Mononuclear cell (primary cell): ENCODE measurements around the gene ATP8B4. TPM values are rescaled to one million over a fixed set of nuclear protein-coding genes. Genes with fewer than 3 reads are reported as not detected.

ENCODE experiments used
- H3K27me3 ChIP-seq: 2 replicates; pipeline ENCODE4 v1.6.0; 2011; ENCODE audit warnings: low read length, control low read depth; ENCODE audit not compliant: insufficient read depth
- H3K4me1 ChIP-seq: 2 replicates; pipeline ENCODE4 v1.5.1; 2011; ENCODE audit warnings: mild to moderate bottlenecking, low read length, control low read depth; ENCODE audit not compliant: insufficient read depth
- H3K4me3 ChIP-seq: 2 replicates; pipeline ENCODE4 v1.5.1; 2011; ENCODE audit warnings: mild to moderate bottlenecking, low read length, moderate library complexity
- H3K9me3 ChIP-seq: 2 replicates; pipeline ENCODE4 v1.5.1; 2011; ENCODE audit warnings: low read depth, mild to moderate bottlenecking, control low read depth, low read length
- total RNA-seq: library from RNA; depleted of rRNA; stranded (reverse); fragments of >200 nt; gene quantifications from one replicate; pipeline ENCODE4 v1.2.3, GENCODE V29; 2012

ATP8B4 gene
- total RNA-seq, 1 donor = 8.2 TPM

DNA sequence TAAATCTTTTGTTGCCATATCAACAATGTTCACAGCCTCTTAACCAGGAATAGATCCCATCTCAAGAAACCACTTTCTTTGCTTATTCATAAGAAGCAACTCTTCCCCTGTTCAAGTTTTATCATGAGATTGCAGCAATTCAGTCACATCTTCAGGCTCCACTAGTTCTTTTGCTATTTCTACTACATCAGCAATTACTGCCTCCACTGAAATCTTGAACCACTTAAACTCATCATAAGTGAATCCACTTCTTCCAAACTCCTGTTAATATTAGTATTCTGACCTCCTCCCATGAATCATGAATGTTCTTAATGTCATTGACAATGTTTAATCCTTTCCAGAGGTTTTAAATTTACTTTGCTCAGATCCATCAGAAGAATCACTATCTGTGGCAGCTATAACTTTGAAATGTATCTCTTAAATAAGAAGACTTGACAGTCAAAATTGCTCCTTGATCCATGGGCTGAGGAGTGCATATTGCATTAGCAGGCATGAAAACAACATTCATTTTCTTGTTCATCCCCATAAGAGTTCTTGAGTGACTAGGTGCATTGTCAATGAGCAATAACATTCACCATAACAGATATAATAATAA, 292.3 kb downstream of the ATP8B4 start:
- H3K4me3 ChIP-seq = no peak overlapping the region
- H3K27me3 ChIP-seq = no peaks in the 10 kb centered on the region
- peaks cover 5% of the 10 kb centered on the region for H3K4me1 ChIP-seq
- H3K9me3 ChIP-seq = no peaks in the 10 kb centered on the region

DNA sequence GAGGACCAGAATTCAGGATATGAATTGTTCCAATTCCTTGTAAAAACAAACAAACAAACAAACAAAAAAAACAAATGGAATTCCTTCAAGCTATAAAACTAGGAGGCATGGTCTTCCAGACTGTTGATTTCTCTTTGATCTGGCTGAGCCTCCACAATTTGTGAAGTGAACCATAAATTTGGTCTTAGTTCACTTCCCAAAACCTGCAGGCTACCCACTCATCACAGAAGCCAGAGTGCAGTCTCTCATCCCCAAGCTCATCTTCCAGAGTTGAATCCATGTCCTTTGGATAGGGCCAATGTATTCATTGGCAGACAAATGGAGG, 294.3 kb downstream of the ATP8B4 start:
- H3K4me1 ChIP-seq = no peaks in the 10 kb centered on the region
- no peak overlapping the region for H3K4me3 ChIP-seq
- no peaks in the 10 kb centered on the region for H3K27me3 ChIP-seq
- no peaks in the 10 kb centered on the region for H3K9me3 ChIP-seq

DNA sequence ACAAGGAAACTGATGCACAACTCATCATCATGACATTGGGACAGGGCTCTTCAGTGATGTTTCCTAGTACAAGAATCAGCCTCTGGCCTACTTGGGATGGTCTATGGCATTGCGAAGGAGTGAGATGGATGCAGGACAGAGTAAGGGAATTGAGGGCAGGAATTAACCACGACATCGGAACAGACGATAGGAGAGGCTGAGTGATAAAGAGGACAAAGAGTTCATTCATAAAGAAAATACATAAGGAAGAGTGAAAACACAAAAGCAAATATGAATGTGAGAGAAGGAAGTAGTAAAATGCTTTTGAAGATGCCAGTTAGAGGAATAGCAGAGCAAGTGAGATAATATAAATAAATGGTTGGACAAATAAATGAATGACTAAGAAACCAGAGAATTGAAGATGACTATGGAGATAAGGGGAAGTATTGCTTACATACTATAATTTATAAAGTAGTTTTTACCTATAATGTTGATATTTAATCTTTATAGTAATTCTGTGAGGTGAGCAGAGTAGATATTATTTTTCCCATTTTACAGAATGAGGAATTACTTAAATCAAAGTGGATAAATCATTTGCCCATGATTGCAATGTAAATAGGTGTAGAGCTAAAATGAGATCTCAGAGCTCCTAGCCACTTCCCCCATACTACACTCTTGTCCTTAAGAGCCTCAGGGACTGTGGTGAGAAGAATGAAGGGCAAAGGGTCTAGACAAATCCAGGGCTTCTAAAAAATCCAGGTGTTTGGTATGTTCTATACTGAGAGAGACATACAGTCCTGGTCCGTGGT, 294.9 kb downstream of the ATP8B4 start:
- Histone ChIP-seq H3K4me3 (no peak overlapping the region), H3K9me3 (no peaks in the 10 kb centered on the region), H3K27me3 (no peaks in the 10 kb centered on the region), H3K4me1 (no peaks in the 10 kb centered on the region)

DNA sequence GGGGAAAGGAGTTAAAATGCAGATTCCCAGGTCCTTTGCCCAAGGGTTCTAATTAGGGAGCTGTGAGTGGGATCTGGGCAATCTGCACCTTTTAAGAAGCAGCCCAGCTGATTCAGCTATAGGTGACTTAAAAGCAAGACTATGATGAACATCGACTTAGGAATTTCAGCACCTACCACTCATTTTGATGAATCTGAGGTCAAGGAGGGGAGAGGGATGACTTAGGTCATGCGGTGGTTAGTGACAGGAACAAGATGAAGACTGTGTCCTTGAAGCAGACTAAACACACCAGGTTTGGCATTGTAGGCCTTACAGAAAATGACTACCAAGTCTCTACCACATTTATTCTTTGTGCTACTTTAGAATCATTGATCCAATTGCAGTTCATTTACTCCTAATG, 301.9 kb downstream of the ATP8B4 start:
- Histone ChIP-seq H3K9me3 (no peaks in the 10 kb centered on the region), H3K27me3 (no peaks in the 10 kb centered on the region), H3K4me1 (peaks cover 7% of the 10 kb centered on the region), H3K4me3 (no peak overlapping the region)

DNA sequence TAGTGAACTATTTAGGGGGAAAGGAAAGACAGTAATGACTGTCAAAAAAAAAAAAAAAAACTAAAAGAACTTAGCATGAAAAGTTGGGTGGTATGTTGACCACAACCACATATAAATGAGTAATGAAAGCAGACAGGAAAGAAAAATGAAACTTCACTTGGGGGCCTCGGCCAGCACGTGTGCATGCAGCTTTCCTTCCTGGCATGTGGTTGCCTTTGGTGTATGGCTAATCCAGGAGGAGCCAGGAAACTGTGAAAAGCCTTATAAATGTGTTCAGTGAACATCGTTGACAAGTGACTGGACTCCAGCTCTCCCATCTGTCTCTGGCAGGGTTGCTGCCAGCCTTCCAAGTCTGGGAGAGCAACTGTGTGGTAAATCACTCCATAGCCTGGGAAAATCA, 303.1 kb downstream of the ATP8B4 start:
- H3K9me3 ChIP-seq = no peaks in the 10 kb centered on the region
- no peak overlapping the region for H3K4me3 ChIP-seq
- H3K4me1 ChIP-seq = peaks cover 7% of the 10 kb centered on the region
- no peaks in the 10 kb centered on the region for H3K27me3 ChIP-seq

DNA sequence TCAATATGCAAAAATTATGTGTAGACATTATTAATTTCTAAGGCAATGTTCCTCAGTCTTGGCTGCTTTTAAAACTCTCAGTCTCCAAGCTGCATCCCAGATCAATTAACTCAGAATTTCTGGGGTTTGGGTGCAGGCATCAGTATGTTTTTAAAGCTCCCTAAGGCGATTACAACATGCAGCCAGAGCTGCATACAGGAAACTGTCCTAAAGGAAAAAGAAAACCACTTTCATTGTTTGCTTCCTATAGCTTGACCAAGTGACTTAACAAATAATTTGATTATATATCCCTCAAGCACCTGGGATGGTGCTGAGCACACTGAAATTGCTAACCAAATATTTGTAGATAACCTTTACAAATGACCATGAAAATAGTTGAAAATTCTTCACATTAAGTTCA, 303.5 kb downstream of the ATP8B4 start:
- peaks cover 7% of the 10 kb centered on the region for H3K4me1 ChIP-seq
- no peaks in the 10 kb centered on the region for H3K9me3 ChIP-seq
- no peaks in the 10 kb centered on the region for H3K27me3 ChIP-seq
- H3K4me3 ChIP-seq = no peak overlapping the region

DNA sequence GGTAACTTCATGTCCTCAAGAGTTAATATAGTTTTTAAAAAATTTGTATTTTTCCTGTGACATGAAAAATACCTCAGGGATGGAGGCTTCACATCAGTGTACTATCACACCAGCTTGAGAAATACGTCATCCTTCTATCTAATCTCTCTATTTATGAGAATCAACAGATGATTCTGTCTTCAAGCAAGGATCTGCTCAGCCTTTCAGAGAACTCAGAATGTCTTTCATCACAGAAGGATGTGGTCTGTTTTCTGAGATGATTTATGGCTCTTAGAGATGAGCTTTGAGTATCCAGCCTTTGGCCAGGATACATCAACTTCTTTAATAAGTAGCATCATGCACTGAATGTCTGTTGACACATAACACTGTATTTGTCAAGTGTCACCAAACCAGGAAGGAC, 304.3 kb downstream of the ATP8B4 start:
- no peaks in the 10 kb centered on the region for H3K9me3 ChIP-seq
- H3K4me3 ChIP-seq = no peak overlapping the region
- H3K27me3 ChIP-seq = no peaks in the 10 kb centered on the region
- peaks cover 7% of the 10 kb centered on the region for H3K4me1 ChIP-seq

DNA sequence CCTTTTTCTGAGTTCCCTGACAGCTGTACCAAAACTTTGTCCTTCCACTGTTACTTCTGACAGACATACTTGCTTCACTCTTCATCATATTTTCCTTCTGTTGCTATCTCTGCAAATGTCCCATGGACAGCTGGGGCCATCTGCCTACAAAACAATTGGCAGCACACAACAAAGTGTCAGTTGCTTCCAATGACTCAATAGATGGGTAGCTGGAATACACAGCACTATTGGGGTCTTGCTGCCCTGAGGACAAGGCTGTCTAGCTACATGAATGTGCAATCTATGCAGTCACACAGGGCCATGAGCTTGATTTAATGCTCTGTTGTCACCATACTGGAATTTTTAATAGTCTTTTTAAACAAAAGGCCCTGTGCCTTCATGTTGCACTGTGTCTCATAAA, 305.4 kb downstream of the ATP8B4 start:
- peaks cover 7% of the 10 kb centered on the region for H3K4me1 ChIP-seq
- H3K9me3 ChIP-seq = no peaks in the 10 kb centered on the region
- H3K4me3 ChIP-seq = no peak overlapping the region
- H3K27me3 ChIP-seq = no peaks in the 10 kb centered on the region

DNA sequence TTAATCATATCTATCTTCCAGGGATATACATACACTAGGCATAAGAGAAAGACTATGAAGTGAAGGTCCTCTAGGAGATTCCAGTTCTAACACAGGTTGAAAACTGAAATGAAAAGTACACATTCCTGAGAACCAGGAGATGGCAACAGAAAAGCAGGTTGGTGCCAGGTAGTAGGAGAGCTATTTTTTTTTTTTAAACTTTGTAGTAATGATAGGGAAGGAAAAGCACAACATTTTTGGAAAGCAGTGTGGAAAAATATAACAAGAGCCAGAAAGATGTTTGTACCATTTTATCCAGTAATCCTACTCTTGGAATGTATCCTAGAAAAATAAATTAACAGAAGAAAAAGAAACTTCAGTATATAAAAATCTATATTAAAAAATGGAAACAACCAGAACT, 308.3 kb downstream of the ATP8B4 start:
- no peaks in the 10 kb centered on the region for H3K9me3 ChIP-seq
- no peak overlapping the region for H3K4me3 ChIP-seq
- no peaks in the 10 kb centered on the region for H3K27me3 ChIP-seq
- peaks cover 3% of the 10 kb centered on the region for H3K4me1 ChIP-seq

DNA sequence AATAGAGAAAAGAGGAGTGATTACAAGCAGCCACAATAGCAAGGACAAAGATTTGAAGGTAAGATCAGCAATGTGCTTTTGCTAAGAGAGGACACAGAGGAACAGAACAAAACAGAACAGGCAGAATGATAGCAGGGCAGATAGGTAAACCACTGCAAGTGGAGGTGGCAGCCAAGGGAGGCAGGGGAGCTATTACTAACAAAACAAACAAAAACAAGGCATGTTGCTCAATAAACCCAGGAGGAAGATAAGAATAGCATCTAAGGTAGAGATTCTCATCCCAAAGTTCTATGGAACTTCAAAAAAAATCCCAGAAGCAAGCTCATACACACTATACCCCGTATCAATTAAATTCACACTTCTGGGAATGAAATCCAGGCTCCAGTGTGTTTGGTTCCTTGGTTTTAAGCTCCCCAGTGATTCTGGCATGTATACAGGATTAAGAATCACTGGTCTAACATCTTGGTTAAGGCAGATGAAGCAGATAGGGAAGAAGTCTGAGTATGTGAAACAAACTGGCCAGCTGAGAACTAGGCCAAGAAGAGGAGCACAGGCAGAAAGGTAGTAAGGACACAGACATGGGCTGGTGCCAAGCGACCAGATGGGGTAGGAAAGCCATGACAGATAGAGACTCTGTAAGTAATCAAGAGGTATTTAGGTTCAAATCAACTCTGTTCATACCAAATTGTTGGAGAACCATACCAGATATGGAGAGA, 309.0 kb downstream of the ATP8B4 start:
- Histone ChIP-seq H3K4me3 (no peak overlapping the region), H3K27me3 (no peaks in the 10 kb centered on the region), H3K9me3 (no peaks in the 10 kb centered on the region), H3K4me1 (no peaks in the 10 kb centered on the region)

DNA sequence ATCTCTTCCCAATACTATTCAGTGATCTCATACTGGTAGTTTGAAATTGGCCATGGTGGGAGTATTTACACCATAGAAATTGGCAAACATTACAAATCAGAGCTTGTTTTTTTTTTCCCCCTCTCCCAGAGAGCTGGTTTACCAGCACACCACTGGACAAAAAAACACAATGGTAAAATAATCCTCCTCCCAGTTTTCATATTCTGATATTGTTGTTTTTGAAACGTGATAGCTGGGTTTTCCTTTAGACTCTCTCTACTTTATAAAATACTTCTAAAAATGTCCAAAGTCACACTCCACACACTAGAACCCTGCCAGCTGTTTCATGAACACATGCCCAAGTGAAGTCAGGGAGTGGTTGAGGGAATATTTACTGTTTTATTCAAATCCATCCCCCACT, 310.7 kb downstream of the ATP8B4 start:
- Histone ChIP-seq H3K4me1 (no peaks in the 10 kb centered on the region), H3K9me3 (no peaks in the 10 kb centered on the region), H3K4me3 (no peak overlapping the region), H3K27me3 (no peaks in the 10 kb centered on the region)

Other genes starting within 250 kb of the ATP8B4 start
- 0.42 TPM for gene SLC27A2, start 63.0 kb upstream of the ATP8B4 start, total RNA-seq
- gene HDC, start 146.5 kb upstream of the ATP8B4 start, total RNA-seq = 8.1 TPM
- gene GABPB1, start 236.0 kb upstream of the ATP8B4 start, total RNA-seq = 82.1 TPM